GM12865 (cell line): ENCODE data around the gene AICDA.
A peak's percentile ranks its signal among the peaks of the same experiment; 100 is the strongest.
"Not testable (repeated sequence)": the region's sequence is repeated elsewhere in the genome, so short reads cannot be mapped to it uniquely, and the experiment has no call there.

Experiments used
- DNase-seq: peaks from one replicate; pipeline ENCODE4 v3.0.0; 2010; ENCODE audit warnings: low read depth
- H3K4me3 ChIP-seq: 2 replicates; pipeline ENCODE4 v1.5.1; 2011; ENCODE audit warnings: mild to moderate bottlenecking, low read depth, low read length, control low read depth
- TF ChIP-seq, protein P1 (sequence below): IDR thresholded peaks from 2 replicates; pipeline ENCODE4 v1.5.1; 2011; ENCODE audit warnings: low read length, control low read depth, low read depth, inconsistent platforms; ENCODE audit not compliant: insufficient read depth; ENCODE audit errors: missing control alignments

Gene AICDA

DNA sequence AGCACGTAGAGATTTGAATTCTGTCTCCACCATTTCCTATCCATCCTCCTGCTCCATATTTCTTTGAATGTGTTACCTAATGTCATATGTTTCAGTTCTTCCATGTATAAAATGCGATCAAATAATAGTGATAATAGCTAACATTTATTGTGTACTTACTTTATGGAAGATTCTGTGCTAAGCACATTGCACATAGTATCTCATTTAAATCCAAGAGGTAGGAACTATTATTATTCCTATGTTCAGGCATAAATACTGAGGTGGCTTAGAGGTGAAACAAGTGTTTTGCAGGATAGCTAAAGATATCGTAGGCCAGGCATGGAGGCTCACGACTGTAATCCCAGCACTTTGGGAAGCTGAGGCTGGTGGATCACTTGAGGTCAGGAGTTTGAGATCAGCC lies 17.5 kb upstream of the AICDA start:
- H3K4me3 ChIP-seq, result no peak overlapping the region

DNA sequence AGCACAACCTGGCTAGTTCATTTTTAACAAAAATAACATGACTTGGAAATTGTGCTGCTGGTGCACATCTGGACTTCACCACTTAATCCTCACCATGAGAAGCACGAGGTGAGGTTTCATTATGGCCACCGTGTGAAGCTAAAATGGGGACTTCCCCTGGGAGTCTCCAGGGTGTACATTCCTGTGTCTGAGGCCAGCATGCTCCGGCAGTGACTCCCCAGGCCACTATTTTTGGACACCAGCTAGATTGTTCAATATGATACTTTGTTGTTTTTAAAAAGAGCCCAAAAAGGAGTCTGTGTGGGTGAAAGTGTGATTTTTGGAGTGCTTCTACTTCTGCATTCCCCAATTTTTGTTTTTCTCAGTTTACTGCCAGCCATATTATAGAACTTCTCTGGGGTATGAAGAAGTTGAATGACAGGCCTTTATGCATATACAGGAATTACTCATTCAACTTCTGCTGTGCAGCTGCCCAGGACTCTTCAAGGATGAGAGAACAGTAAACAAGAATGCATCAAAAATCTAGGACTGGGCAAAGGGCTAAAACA lies 16.9 kb upstream of the AICDA start:
- H3K4me3 ChIP-seq, result no peak overlapping the region
- TF ChIP-seq, protein P1, sequence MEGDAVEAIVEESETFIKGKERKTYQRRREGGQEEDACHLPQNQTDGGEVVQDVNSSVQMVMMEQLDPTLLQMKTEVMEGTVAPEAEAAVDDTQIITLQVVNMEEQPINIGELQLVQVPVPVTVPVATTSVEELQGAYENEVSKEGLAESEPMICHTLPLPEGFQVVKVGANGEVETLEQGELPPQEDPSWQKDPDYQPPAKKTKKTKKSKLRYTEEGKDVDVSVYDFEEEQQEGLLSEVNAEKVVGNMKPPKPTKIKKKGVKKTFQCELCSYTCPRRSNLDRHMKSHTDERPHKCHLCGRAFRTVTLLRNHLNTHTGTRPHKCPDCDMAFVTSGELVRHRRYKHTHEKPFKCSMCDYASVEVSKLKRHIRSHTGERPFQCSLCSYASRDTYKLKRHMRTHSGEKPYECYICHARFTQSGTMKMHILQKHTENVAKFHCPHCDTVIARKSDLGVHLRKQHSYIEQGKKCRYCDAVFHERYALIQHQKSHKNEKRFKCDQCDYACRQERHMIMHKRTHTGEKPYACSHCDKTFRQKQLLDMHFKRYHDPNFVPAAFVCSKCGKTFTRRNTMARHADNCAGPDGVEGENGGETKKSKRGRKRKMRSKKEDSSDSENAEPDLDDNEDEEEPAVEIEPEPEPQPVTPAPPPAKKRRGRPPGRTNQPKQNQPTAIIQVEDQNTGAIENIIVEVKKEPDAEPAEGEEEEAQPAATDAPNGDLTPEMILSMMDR, result no peak
- DNase-seq, result peak; percentile 97

More for the DNA sequence above, 17.5 kb upstream of the AICDA start:
- DNase-seq, result no peak
- TF ChIP-seq, protein P1, result no peak

DNA sequence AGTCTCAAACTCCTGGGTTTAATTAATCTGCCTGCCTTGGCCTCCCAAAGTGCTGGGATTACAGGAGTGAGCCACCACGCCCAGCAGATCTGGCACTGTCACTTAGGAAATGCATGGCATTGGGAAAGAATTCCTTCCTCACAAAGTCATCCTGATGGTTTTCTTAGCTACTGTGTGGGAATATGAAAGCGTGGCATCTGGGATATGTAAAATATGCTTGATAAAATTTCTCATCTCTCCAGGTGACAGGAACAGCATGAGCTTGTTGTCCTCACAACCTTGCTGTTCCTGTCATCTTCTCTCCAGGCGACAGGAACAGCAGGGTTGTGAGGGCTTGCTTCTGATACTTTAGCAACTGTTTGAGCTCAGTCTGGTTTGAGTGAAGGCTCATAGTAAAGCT lies 16.1 kb upstream of the AICDA start:
- no peak overlapping the region for H3K4me3 ChIP-seq
- TF ChIP-seq, protein P1, result no peak
- peak; percentile 38 for DNase-seq

DNA sequence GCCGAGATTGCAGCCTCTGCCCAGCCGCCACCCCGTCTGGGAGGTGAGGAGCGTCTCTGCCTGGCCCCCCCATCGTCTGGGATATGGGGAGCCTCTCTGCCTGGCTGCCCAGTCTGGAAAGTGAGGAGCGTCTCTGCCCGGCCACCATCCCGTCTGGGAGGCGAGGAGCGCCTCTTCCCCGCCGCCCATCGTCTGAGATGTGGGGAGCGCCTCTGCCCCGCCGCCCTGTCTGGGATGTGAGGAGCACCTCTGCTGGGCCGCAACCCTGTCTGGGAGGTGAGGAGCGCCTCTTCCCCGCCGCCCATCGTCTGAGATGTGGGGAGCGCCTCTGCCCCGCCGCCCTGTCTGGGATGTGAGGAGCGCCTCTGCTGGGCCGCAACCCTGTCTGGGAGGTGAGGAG lies 12.1 kb upstream of the AICDA start:
- not testable (repeated sequence) for H3K4me3 ChIP-seq, DNase-seq

DNA sequence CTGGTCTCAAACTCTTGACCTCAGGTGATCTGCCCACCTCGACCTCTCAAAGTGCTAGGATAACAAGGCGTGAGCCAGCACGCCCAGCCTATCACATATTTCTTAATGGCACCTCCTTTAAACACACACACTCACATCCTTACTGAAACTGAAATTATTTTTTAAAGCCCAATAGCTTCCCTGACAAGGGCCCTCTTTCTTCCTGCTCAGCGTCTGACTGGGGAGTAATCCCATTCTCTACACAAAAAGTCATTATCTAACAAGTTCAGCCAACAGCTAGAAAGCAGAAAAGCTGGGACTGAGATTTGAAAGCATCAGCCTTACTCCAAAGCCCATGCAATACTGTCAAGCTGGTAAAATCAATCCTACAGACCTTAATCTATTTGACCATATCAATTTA lies 10.0 kb upstream of the AICDA start:
- DNase-seq, result no peak
- no peak overlapping the region for H3K4me3 ChIP-seq
- TF ChIP-seq, protein P1, result no peak

DNA sequence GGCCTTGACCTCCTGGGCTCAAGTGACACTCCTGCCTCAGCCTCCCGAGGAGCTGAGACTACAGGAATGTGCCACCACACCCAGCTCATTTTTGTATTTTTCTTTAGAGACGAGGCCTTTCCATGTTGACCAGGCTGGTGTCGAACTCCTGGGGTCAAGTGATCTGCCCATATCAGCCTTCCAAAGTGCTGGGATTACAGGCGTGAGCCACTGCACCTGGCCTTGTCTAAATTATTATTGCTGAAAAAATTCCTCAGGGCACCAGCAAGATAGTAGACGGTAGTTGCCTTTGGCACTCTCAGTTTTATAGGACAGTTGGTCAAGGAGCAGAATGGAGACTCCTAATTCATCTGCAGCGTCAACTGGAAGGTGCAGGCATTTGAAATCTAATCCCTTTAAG lies 2.5 kb upstream of the AICDA start:
- H3K4me3 ChIP-seq, result no peak overlapping the region
- TF ChIP-seq, protein P1, result no peak
- no peak for DNase-seq

DNA sequence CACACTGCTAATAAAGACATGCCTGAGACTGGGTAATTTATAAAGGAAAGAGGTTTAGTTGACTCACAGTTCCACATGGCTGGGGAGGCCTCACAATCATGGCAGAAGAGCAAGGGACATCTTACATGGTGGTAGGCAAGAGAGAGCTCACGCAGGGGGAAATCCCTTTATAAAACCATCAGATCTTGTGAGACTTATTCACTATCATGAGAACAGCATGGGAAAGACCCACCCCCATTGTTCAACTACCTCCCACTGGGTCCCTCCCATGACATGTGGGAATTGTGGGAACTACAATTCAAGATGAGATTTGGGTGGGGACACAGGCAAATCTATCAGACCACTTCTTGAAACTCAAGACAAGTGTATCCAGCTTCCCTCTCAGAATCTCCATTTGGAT lies 1.2 kb upstream of the AICDA start:
- DNase-seq, result not testable (repeated sequence)

DNA sequence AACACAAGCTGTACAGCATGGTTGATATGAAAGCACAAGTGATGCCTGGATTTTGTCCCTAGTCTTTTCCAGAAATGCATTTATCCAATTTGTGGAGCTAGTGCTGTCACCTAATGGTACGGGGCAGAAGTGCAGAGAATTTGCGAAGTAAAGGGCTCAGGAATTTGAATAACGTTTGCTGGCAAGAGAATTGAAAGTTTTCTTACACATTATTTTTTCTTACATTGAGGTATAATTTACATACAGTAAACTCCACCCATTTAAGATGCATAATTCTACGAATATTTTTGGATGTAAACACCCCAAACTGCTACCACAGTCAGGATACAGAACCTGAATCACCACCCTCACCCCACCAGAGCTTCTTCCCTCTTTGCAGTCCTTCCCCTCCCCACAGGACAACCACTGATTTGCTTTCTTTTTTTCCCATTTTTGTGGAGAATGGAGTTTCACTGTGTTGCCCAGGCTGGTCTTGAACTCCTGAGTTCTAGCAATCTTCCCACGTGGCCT lies 3.5 kb downstream of the AICDA start:
- TF ChIP-seq, protein P1, result peak; percentile 71
- peak overlapping the region; percentile 54 for H3K4me3 ChIP-seq
- peak; percentile 66 for DNase-seq

More for the DNA sequence above, 1.2 kb upstream of the AICDA start:
- H3K4me3 ChIP-seq, result not testable (repeated sequence)
